Fibroblast of upper back skin (primary cell): ENCODE data around the gene FOXJ1.
A peak's percentile ranks its signal among the peaks of the same experiment; 100 is the strongest.

Source experiments
- DNase-seq: peaks from one replicate; pipeline ENCODE4 v3.0.0-alpha.2; 2013

FOXJ1 gene

GRCh38 chr17:76123749-76124581, 17.1 kb downstream of the FOXJ1 start:
- no peak for DNase-seq

GRCh38 chr17:76123191-76123499, 17.9 kb downstream of the FOXJ1 start:
- no peak for DNase-seq

DNA sequence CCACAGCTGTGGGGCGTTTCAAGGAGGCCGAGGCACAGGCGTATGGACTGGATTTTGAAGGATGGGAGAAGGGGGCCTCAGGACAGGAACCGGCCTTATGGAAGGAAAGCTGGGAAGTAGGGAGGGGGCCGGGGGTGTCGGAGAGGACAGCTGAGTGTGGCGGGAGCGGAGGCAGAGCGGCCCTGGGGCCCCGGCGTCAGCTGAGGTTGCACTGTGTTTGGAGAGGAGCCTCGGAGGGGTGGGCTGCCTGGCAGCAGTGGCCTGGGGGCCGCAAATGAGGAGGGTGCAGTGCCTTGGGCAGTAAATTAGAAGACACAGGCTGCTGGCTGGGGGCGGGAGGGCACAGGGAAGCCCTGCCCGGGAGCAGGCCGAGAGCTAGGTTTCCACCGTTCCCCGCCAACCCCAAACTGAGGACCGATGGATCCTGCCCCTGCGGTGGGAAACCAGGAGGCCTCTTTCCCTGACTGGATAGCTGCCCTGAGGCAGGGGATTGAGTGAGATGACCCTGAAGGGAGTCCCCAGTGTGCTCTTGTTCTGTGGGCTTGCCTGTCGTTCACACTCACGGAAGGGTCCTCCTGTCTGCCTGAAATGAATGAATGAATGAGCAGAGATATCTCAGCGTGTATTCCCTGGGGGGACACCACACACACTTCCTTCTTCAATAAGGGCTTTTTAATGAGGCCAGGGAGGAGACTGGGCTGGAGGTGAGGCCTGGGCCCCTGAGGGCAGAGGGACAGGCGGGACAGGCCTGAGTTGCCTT, 18.4 kb downstream of the FOXJ1 start:
- no peak for DNase-seq

DNA sequence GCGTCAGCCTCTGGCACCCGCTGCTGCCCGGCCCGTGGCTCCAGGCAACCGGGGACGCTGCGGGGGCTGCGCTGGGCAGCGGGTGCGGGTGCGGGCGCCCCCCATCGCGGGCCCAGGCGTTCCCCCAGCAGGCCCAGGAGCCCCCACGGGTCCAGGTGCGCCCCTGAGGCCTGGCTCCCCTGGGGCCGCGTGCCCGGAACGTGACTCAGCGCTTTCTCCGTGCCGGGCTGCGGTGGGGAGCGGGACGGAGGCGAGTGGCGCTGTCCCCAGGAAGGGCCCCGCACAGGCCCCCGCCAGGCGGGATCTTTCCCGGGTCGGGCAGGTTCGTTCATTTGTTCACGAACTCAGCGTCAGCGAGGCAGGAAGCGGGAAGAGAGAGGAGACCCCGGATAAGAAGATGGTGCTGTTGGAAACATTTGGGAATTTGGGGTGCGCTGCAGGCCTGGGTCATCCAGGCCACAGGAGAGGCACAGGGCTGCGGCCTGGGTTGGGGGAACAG, 19.1 kb downstream of the FOXJ1 start:
- peak; percentile 37 for DNase-seq

GRCh38 chr17:76120658-76121008, 20.4 kb downstream of the FOXJ1 start:
- no peak for DNase-seq

DNA sequence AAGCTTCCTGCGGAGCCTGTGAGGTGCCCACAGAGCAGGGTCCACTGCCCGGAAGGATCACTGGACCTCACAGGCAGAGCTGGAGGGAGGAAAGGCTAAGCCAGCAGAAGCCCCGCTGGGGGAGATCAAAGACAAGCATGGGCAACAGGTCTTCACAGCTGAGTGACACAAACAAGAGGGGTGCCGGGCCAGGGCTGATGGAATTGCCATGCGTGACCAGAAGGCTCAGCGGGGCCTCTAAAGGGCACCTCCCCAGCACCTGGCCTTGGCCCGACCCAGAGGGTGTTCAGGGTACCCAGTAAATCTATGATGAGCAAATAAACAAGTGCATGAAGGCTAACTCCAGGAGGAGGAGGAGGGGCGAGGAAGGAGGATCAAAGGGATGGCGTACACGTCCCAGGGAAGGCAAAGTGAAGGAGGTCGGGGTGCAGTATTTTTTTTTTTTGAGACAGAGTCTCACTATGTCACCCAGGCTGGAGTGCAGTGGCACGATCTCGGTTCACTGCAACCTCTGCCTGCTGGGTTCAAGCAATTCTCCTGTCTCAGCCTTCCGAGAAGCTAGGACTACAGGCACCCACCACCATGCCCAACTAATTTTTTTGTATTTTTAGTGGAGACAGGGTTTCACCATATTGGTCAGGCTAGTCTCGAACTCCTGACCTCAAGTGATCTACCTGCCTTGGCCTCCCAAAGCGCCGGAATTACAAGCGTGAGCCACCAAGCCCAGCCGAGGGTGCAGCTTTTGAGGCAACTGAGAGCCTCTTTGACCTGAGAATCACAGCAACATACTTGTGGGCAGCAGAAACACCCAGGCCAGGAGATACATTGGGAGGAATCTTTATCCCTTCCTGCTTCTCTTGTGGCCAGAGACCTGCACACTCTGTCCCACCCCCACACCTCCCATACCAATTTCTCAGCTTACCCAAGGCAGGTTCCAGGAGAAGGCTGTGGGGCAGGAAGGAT, 21.4 kb downstream of the FOXJ1 start:
- no peak for DNase-seq

GRCh38 chr17:76115138-76115754, 25.8 kb downstream of the FOXJ1 start:
- no peak for DNase-seq

GRCh38 chr17:76111956-76112355, 29.1 kb downstream of the FOXJ1 start:
- peak; percentile 67 for DNase-seq

GRCh38 chr17:76107509-76107908, 33.5 kb downstream of the FOXJ1 start:
- DNase-seq: no peak

DNA sequence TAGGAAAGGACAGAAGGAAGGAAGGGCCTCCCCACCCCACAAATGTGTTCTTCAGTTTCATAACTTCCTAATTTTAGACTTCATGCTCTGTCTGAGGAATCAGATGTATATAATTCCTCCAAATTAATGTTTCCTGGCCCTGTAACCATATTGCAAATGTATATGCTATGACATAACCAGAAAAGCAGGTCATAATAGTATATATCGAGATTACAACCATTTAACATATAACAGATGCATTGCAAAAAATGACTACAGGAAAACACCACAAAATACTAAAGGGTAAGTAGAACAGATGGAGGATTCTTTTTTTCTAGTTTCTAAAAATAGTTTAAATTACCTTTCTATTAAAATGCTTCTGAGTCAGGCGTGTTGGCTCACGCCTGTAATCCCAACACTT, 34.3 kb downstream of the FOXJ1 start:
- DNase-seq: peak; percentile 59

DNA sequence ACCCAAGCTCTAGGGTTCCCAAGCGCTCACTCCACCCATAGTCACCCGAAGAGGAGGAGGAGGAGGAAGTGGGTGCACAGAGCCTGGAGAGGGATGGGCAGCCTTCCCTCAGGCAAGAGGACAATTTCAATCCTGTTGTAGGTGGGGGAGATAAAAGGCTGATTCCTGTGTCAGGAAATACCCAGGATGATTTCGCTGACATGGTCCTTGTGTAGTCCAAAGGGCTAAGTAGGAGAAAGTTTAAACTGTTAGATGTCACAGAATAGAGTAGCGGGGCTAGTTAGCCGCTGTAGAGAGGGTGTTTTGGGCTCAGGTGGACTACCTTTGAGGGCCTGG, 36.2 kb downstream of the FOXJ1 start:
- no peak for DNase-seq

- no peak for DNase-seq
Observed at GRCh38 chr17:76104140-76104895, 36.7 kb downstream of the FOXJ1 start.

- peak; percentile 90 for DNase-seq
Observed at GRCh38 chr17:76103274-76104139, 37.5 kb downstream of the FOXJ1 start, which contains the start of gene EXOC7. Gene EXOC7 (minus strand): TSS chr17:76103787. CDS start chr17:76103692, 95 bp downstream.

DNA sequence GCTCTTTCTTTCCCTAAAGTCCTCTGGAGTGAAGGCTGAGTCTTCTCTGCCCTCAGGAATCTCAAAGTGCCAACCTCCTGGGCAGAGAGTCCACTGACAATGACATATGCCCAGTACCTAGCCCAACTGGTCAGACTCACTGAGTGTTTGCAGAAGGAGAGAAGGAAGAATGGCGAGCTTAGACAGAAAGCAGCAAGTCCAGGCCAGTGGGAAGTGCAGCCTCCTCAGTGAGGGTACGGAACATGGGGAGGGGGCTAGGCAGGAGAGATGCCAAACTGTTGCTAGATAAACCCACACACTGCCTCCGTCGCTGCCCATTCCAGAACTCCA, 38.1 kb downstream of the FOXJ1 start:
- DNase-seq: no peak

GRCh38 chr17:76097716-76098295, 43.2 kb downstream of the FOXJ1 start:
- no peak for DNase-seq

- no peak for DNase-seq
Observed at GRCh38 chr17:76095943-76096342, 45.1 kb downstream of the FOXJ1 start.

- DNase-seq: no peak
Observed at GRCh38 chr17:76094046-76094445, 47.0 kb downstream of the FOXJ1 start.

- no peak for DNase-seq
Observed at GRCh38 chr17:76092526-76093413, 48.3 kb downstream of the FOXJ1 start.

GRCh38 chr17:76091526-76092286, 49.3 kb downstream of the FOXJ1 start:
- no peak for DNase-seq
